ENCODE results near the gene HIVEP3.

DNA sequence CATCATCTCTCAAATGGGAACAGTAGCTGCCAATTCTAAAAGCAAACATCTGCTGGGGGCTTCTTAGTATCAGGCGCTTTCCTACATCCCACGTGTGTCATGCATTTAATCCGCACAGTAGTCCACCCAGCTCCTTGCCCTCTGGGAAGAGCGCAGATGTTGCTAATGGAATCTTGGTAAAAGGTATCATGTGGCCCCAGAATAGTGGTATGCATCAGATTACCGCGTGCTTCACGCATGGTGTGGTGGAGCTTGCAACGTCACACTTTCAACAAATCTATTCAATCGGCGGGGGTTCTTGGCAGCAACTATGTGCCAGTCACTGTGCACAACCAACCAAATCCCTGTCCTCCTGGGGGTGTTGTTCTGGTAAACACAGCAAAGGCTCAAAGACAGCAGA is 141.0 kb downstream of the HIVEP3 start:
- TF ChIP-seq, protein P1, sequence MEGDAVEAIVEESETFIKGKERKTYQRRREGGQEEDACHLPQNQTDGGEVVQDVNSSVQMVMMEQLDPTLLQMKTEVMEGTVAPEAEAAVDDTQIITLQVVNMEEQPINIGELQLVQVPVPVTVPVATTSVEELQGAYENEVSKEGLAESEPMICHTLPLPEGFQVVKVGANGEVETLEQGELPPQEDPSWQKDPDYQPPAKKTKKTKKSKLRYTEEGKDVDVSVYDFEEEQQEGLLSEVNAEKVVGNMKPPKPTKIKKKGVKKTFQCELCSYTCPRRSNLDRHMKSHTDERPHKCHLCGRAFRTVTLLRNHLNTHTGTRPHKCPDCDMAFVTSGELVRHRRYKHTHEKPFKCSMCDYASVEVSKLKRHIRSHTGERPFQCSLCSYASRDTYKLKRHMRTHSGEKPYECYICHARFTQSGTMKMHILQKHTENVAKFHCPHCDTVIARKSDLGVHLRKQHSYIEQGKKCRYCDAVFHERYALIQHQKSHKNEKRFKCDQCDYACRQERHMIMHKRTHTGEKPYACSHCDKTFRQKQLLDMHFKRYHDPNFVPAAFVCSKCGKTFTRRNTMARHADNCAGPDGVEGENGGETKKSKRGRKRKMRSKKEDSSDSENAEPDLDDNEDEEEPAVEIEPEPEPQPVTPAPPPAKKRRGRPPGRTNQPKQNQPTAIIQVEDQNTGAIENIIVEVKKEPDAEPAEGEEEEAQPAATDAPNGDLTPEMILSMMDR (IDR thresholded peaks at IDR 0.05) = no peak
- TF ChIP-seq POLR2A (IDR thresholded peaks at IDR 0.05) = no peak

Data from lower leg skin (tissue), 3 donors.